AG08395 (cell line): ENCODE results near the gene PPP1R36.
A peak's percentile ranks its signal among the peaks of the same experiment; 100 is the strongest.
"Not testable (repeated sequence)": the region's sequence is repeated elsewhere in the genome, so short reads cannot be mapped to it uniquely, and the experiment has no call there.

Source experiments
- DNase-seq: peaks from one replicate; pipeline ENCODE4 v3.0.0; 2012; ENCODE audit warnings: mixed read lengths, low spot score

PPP1R36 gene

DNA sequence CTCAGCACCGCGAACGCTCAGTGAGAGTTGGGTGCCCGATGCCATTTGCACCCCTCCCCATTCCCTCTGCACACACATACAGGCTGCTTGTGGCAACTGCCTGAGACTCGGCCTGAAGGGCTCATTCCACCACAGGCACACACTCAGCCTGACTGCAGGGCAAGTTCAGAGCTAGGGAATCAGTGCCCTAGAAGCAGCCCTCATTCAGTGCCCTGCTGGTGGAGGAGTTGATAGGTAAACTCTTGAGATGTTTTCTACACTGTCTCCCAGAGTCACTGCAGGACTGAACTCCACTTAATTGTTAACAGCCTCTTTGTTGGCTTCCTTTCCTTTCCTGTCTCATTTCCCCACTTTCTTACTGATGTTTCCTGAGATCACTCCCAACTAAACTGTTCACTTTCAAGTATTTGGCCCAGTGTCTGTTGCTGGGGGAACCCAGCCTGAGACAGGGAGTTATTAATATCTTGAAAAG lies 16.9 kb downstream of the PPP1R36 start:
- peak; percentile 46 for DNase-seq

DNA sequence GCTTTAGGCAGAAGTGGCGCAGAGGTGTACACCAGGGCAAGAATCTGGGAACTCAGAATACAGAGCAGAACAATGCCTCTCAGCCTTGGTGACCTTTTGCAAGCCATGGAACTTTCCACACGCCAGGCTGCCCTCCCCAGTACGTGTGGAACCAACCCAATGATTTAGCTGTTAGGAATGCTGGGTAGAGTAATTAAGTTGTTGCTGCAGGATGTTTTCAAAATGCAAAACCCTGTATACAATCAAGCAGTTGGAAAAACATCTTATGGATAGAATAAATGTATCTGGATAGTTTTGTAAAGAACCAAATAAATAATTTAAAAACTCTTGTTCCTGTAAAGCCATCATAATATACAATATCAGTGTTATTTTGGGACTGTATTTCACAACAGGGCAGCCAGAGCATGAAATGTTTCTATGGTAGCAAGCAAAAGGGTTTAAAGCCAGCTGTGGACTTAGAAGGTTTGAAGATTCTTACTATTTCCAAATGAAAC lies 19.4 kb downstream of the PPP1R36 start:
- peak; percentile 92 for DNase-seq

DNA sequence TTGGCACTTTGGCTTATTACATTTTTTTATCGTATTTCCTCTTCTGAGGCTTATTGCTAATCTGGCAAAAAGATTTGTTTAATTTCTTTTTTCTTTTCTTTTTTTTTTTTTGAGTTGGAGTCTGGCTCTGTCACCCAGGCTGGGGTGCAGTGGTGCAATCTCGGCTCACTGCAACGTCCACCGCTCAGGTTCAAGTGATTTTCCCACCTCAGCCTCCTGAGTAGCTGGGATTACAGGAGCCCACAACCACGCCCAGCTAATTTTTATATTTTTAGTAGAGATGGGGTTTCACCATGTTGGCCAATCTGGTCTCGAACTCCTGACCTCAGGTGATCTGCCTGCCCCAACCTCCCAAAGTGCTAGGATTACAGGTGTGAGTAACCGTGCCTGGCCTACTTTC lies 19.9 kb downstream of the PPP1R36 start:
- not testable (repeated sequence) for DNase-seq

DNA sequence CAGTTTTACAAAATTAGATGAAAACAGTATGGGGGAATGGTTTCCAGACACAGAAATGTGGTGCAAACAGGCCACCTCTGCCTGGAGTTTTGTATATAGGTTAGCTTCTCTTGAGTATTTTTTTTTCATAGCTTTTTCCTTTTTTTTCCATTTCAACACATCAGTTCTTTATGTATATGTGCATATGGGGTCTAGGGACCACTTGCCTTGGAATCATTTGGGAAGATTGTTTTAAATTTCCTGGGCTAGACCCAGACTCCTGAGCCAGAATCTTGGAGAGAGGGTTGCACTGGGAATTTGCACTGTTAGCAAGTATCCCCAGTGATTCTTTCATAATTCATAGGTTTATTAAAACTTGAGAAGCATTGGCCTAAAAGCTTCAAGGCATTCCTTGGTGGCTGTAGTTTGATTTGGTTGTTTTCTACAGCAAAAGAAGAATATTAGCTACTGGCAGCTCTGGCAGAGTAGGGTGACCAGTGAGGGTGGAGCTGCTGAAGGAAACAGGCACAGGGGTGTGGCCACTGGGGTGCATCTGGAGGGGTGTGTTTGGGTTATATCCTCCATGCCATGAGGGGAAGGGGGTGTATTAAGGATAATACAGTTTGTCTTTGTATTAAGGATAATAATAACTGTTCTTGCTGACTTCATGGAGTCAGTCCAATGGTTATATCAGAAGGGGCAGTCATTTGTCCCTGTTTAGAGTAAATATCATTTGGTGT lies 22.8 kb downstream of the PPP1R36 start:
- DNase-seq, result no peak

DNA sequence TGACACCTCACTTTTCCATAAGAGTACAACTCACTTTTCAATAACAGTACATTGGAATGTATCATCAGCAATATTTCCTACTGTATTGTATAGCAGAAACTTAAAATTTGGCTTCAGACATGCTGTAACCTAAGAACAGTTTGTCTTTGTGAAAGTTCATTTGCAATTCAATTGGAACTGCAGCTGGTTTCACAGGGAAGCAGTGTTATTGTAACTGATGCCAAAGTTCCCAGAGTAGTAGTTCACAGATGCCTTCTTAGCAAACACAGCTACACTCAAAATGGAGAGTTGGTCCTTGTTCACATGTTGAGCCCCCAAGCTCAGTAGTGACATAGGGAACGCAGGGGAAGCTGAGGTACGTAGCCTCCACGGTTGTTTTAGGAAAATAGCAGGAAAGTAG lies 23.3 kb downstream of the PPP1R36 start:
- no peak for DNase-seq

DNA sequence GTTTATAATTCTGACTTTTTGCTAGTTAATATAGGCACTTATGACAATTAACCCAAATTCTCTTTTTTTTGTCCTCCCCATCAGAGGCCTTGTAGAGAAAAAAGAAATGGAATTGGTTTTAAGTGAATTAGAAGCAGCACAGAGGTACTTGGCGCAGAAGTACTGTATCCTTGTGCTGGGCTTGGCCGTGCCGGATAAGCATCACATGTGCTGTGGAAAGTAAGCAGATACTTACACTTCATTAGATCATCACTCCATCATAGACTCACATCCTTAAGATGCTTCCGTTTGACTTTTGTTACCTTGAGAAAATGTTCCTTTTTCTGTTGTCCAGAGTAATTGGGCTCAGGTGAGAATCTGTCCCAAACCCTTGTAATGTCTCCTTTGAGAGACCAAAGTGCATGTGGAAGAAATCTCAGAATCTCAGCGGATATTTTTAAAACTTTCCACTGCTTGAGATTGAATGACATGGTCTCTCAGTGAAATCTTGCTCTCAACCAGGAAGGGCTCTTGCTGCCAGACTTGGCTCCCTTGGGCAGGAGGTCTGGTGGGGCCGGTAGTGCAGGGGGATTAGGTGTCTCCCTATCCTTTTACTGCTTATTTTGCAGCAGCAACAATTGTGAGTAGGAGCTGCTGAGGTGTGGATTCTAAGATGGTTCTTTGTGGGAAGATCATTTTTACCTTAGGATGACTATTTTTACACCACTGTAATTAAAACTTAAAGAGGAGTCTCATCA lies 24.8 kb downstream of the PPP1R36 start:
- no peak for DNase-seq

DNA sequence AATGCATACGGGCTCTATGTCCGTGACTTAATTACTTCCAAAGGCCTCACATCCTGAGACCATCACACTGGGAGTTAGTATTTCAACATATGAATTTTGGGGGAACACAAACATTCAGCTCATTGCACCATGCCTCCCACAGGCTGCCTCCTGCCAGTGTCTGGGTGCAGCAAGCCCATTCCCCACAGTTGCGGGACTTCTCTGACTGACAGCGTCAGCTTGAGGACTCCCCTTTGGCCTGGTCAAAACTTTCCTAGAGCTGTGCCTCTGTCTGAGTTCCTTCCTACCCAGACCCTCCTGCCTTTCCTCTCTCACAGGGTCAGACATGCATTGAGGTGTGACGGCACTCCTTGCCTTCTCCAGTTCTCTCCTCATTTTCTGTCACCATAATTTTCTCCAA lies 27.4 kb downstream of the PPP1R36 start:
- DNase-seq, result no peak

DNA sequence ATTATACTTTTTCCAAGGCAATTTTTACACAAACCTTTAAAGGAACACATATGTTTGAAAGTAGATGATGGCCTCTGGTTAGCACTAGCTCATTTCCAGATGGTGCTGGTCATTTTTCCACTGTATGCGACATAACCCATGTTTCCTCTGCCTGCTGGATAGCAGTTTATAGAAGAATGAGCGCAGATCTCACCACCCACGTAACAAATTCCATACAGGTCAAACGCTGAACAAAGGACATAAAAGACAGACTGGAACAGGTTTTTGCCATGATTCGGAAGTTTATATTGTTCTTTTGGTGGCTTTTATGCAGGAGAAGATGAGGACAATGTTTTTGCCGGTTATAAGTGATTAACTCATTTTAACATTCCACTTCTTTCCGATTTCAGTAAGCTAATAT lies 30.7 kb downstream of the PPP1R36 start:
- no peak for DNase-seq

DNA sequence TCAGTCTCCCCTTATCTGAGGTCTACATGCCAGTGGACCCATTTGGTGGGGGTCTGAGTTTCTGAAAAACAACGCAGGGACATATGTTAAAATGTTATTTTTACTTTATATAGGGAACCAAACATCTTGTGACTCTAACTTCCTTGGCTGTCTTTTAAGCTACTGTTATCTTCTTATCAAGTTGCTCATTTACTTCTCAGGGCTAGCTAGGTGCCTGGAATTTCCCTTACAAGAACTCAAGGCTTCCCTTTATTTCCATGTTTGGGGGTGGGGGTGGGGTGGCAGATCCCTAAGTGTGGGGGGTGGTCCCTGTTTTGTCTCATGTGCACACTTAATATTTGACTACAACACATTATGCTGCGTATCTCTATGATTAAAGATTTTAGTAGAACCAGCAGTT lies 31.6 kb downstream of the PPP1R36 start:
- DNase-seq, result no peak

DNA sequence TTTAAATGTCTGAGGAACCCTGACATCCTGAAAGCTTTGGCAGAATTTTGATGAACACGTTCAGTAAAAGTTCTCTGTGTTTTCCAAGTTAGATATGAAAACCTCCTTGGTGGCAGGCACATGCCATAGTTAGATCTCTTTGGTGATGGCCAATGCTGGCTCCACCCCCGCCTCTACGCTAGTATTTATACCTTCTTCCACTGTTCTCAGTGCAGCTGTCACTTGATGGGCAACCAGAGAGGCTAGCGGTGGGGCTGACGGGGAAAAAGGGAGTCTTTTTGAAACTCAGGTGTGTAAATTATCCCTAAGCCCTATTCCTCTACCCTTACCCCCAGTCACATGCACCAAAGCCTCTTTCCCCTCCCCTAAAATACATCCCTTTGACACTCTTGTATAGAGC lies 32.1 kb downstream of the PPP1R36 start:
- DNase-seq, result no peak

DNA sequence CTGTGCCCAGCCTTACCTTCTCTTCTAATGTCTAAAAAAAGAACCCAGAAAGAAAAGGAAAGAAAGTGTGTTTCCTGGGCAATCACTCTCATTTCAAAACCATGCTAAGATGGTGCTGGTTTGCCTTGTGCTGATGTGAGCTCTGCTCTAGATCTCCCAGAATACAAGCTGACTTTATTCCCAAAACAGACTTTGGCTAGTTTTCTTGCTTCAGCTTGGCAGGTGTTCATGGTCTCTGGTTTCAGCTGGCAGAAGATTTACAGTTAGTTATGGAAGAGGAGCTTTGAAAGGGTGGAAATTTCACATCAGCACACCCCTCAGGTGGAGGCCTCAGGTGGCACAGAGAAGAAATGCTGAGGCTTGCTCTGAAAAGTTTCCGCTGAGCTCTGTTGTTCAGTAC lies 34.4 kb downstream of the PPP1R36 start:
- DNase-seq, result no peak

DNA sequence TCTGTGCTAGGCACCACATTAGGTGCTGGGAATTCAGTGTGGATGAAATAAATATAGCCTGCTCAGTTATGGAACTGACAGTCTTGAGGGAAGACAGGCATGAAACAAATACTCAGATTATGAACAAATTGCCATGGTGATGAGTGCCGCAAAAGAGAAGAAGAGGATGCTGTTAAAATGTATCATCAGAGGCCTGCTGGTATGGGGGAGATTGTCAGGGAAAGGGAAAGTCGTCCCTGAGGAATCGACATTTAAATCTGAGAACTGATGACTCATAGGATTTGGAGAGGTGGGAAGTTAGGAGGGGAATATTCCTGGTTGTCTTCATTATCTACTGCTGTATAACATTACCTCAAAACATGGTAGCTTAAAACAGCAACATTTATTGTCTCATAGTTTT lies 42.0 kb downstream of the PPP1R36 start:
- DNase-seq, result no peak

DNA sequence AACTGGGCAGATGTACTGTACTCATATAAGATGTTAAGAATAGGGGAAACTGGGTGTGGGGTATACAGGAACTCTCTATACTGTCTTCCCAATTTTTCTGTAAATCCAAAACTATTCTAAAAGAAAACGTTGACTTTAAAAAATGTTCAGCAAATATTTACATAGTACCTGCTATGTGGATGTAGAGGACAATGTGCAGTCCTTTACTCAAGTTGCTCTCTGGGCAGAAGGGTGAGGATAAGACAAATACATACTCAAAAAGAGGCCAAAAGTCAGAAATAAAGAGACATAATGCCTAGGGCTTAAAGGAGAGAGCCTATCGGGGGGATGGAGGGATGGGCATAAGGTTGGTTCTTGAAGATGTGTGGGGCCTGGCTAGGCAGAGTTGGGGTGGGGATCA lies 44.7 kb downstream of the PPP1R36 start:
- DNase-seq, result no peak

DNA sequence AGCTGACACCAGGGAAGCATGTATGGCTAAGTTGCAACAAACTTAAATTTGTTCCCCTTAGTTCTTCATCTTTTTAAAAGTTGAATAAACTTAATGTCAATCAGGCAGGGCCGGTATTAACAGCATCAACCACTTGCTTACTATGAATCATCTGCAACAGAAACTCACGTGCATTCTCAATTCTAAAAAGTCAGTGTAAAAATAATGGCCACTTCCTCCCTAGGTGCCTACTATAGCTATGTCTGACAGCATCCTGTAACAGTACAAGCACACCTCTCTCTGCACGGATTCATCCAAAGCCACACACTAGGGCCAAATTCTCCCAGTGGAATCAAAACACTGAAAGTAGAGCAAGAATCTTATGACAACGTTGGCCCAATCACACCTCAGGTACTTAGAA lies 48.6 kb downstream of the PPP1R36 start:
- no peak for DNase-seq

DNA sequence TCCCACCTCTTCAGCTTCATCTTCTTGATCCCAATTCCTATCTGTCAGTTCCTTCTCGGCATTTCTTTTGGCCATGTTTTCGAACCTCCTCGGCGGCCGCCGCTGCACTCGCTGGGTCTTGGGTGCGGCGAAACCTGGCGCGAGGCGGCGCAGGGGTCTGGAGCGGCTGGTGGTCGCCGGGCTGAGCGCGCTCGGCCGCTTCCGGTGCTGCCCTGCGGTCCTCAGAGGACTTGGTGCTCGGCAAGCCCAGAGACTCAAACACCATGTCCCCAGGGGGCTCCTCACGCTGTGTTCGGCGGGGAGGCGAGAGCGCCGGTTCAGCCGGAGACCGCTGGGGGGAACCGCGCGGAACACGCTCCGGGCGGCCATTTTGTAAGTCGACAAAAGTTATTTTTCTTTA lies 51.8 kb downstream of the PPP1R36 start:
- no peak for DNase-seq

DNA sequence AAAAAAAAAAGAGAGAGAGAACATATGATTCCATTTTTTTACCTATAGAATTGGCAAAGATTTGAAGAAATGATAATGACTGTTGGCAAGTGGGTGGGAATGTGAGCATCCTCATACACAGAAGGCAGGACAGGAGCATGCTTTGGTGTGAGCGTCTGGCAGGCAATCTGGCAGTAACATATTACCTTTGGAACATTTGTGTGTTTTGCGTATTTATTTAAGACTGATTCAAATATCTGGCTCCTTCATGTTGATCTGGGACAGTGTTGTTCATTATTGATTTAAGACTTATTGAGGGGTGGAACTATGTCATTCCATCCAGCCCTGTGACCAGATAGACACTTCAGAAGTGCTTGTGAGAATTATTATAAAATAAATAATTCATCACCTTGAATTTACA lies 53.1 kb downstream of the PPP1R36 start:
- DNase-seq, result no peak

DNA sequence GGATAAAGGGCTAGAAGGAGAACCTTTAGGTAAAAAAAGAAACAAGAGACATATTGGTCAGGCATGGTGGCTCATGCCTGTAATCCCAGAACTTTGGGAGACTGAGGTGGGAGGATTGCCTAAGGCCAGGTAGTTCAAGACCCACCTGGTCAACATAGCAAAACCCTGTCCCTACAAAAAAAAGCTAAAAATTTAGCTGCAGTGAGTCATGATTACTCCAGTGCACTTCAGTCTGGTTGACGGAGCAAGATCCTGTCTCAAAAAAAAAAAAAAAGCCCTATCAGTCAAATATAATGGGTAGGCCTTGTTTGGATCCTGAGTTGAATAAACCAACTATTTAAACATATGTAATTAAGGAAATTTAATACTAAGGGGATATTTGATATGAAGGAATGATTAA lies 54.2 kb downstream of the PPP1R36 start:
- DNase-seq, result no peak

DNA sequence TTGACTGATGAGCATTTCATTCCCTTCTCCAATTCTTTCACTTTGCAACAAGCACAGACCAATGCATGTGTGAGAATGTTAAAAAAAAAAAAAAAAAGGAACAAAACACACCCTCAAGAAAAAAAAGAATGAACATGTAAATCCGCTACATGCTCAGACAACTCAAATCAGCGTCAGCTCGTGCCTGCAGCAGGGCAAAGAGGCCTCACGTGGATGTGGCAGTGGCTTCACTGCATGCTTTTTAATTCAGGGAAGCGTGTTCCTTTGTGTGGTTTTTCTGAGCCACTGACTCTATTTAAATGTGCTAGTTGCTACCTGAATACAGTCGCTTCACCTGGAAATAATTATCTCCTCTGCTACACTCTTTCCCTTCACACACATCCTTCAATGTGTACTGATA lies 55.1 kb downstream of the PPP1R36 start:
- DNase-seq, result no peak

DNA sequence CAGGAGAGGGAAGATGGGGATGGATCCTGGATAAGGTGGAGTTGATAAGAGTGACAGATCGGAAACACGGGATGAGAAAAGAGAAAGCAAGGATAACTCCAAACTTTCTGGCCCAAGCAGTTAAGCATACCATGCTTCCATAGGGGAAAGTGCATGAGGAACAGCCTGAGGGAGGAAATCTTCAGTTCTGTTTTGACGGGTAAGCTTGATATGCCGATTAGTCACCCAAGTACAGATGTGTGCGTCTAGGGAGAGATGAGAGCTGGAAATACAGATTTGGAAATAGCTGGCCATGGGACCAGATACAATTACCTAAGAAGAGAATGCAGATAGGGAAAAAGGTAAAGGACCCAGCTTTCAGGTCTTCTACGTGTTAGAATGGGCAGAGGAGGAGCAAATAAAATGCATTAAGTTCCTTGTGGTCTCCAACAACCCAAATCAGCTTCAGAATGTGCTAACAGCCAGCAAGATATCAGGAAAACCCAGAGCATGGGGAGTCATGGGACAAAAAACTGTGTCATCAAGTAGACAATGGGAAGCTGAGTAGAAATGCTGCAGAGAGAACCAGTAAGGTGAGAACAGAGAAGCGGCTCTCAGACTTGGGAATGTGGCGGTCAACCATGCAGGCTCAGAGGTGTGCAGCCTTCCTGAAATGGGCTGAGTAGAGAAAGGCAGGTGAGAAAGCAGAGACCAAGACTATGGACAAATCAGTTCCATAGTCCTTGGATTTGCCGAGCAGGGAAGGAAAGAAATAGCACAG lies 56.3 kb downstream of the PPP1R36 start:
- no peak for DNase-seq

DNA sequence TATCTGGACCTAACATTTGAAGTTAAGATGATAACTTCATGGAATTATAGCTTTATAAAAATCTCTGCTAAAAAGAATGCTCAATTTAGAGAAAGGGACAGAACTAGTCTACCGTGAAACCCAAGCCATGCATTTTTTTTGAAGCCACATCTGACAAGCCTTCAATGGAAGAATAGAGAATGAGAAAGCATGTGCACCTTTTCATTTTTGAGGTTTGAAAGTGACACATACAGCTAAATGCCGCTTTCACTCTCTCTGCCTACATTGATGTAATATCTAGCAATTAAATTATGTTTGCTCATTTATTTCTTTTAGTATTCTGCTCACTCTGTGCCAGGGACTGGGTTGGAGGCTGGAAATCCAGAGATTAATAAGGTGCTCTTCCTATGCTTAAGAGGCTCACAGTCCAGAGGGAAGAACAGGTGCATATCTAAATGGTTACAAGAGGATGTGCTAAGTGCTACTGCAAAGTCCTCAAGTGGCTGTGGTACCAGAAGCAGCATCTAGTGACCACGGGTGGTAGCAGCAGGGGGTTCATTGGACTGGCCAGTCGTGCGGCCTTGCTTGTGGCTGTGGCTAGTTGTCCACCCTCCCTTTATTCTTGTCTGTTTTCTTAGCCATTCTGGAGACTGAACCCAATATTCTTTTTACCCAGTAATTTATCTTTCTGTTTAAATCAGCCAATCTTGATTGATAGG lies 60.4 kb downstream of the PPP1R36 start:
- no peak for DNase-seq

DNA sequence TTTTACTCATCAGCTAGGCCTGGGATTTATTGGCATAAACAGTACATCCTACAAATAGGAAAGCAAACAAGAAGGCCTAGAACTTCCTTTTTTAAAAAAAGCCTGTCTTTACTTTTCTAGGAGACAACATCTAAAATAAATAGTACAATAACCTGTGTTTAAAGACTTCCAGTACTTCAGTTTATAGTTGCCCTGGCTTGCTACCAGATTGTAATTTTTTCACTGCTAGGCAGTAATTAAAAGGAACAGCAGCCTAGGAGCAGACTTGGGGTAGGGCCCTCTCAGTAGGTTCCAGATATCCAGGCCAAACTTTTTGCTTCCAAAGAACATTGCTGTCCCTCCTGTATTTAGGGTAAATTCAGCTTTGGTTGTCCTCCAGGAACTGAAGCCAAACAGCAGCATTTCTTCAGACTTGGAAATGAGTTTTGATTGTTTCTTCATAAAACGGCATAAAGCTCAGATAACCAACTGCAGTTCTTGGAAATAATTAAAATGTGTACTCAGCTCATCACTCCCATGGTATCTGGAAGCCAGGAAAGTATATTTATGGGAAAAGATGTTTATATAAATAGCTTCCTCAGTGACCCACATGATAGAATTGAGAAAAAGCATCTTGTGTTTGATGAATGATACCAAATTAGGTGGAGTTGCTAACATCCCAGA lies 61.7 kb downstream of the PPP1R36 start:
- DNase-seq, result peak; percentile 39

DNA sequence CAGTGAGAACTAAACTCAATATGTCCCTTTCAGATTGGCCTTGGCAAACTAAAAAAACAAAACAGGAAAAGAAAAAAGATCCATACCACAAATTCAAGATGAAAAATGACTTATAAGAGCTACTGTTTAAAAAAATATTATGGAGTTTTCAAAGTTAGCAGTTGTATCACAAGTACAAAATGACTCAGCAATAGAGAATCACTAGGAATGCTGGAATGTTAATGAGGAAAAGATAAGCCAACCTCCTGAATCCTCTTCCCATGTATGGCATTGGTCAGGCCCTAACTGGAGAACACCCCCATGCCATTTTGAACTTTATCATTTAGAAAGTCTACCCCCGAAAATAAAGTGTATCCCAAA lies 62.2 kb downstream of the PPP1R36 start:
- peak; percentile 88 for DNase-seq
